HG03558 (cell line): ENCODE measurements around the gene SETD2.

Experiments
- ATAC-seq: cut with Tn5 transposase; IDR thresholded peaks from one replicate; pipeline ENCODE4 v1.9.1; 2021; ENCODE audit warnings: moderate number of reproducible peaks; ENCODE audit not compliant: unreplicated experiment; ENCODE audit errors: extremely low read depth

Gene SETD2

DNA sequence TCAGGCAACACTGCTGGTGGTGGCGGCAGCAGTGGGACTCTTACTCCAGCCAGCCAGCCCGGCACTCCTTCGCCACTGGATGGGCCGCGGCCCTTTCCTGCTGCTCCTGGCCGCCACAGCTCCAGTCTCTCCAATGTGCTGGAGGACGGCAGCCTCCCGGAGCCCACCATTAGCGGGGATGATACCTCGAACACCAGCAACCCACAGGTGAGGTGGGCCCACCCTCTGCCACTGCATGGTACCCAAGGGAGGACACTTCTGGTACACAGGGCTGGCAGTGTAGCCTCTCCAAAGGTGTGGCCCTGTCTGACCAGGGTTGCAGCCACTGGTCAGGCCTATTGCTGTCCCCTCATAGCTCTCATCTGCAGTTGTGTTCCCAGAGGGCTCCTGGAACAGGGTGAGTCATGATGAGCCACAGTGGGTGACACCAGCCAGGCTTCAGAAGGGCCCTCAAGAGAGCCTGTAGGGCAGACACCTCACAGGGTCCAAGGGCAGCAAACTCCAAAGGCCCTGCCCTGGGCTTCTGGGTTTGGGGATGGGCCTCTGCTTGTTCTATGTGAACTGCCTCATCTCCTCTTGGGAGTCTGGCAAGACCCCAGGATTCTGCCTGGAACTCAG is 163.6 kb downstream of the SETD2 start:
- ATAC-seq = no peak

GRCh38 chr3:46999516-47000197 is 164.3 kb downstream of the SETD2 start:
- no peak for ATAC-seq

DNA sequence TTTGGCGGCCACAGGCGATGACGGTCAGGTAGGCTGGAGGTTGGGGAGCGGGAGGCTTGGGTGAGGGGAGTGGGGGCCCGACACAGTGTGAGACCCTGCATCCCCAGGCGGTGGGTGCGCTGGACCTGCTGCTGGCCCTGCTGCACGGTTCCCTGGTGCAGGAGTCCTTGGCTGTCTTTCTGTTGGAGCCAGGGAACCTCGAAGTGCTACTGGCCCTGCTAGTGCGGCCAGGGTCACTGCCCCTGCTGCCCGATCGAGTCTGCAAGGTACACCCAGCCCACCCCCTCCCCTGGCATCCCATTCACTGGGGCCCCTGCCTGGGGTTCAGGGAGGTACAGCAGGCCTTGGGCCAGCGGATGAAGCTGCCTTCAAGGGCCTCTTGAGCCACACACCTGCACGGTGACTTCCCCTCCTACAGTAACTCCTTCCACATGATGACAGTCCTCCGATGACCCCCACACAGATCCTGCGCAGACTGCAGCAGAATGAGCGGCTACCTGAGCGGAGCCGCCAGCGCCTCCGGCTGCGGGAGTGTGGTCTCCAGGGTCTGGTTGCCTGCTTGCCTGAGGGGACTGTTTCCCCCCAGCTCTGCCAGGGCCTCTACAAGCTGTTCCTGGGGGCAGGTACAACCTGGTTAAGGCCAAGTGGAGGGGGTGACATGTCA is 164.9 kb downstream of the SETD2 start:
- no peak for ATAC-seq

DNA sequence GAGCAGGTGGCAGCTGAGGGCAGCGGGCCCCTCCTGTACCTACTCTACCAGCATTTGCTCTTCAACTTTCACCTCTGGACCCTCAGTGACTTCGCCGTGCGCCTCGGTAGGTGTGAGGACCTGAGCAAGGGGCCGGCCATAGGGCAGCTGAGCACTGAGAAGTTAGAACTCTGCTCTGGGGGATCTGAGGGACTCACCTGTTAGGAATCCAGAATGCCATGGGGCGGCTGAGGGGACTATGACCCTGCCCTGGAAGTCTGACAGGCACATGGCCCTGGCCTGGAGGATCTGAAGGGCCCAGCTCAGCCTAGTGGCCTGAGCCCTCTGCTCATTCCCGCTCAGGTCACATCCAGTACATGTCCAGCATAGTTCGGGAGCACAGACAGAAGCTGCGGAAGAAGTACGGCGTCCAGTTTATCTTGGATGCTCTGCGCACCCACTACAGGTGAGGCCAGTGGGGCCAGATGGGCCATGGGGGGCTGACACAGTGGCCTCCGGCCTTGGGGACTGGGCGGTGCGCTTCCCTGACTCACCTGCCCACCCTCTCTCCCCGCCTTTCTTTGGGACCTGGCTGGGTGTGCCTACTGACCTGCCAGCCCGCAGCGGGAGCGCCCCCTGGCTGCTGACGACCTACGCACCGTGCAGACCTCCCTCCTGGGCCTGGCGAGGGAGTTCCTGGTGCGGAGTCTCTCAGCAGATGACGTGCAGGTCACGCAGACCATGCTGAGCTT is 165.6 kb downstream of the SETD2 start:
- no peak for ATAC-seq

DNA sequence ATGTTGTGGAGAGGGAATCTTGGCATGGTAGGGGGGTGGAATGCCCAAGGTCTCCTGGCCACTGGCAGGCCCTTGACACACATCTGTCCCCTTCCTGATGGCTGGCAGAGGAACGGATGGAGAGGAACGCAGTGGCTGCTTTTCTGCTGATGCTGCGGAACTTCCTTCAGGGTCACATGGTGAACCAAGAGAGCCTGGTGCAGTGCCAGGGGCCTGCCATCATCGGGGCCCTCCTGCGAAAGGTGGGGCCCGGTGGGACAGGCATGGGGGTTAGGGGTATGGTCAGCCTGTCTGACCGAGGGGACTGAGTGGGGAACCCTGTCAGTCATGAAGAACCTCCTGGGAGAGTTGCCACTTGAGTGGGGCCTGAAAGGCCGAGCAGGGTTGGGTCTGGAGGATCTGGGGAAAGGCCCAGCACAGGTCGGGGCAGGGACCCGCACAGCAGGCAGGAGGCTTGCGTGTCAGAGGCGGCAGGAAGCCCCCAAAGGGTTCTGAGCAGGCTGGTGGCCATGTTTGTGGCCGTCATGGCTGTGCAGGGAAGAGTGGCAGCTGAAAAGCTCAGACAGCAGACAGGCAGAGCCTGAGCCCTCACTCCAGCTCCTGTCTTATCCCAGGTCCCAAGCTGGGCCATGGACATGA is 166.3 kb downstream of the SETD2 start:
- no peak for ATAC-seq

DNA sequence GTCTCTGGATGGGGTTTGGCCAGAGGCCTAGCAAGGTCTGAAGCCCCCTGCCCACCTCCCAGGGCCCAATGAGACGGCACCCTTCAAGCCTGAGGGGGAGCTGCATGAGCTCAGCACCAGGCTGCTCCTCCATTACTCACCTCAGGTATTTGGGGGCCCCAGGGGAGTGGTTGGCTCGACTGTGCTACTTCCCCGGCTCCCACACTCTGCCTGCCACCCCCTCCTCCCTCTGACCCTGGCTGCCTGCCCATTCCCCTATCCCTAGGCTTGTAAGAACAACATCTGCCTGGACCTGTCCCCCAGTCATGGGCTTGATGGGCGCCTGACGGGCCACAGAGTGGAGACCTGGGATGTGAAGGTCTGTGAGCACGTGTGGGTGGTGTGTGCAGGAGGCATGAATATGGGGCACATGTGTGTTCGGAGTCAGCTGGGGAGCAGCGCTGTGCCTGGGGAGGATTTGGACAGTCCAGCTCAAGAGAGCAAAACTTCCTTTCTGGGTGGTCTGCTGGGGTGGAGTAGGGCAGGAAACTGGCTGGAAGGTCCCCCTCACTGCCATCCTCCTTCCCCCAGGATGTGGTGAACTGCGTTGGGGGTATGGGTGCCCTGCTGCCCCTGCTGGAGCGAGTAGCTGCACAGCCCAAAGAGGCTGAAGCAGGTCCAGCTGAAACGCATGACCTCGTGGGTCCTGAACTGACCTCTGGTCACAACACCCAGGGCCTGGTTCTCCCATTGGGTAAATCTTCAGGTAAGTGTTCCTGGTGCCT is 167.0 kb downstream of the SETD2 start:
- ATAC-seq = no peak

- ATAC-seq = no peak
Measured at GRCh38 chr3:46995901-46996562, 167.9 kb downstream of the SETD2 start.

DNA sequence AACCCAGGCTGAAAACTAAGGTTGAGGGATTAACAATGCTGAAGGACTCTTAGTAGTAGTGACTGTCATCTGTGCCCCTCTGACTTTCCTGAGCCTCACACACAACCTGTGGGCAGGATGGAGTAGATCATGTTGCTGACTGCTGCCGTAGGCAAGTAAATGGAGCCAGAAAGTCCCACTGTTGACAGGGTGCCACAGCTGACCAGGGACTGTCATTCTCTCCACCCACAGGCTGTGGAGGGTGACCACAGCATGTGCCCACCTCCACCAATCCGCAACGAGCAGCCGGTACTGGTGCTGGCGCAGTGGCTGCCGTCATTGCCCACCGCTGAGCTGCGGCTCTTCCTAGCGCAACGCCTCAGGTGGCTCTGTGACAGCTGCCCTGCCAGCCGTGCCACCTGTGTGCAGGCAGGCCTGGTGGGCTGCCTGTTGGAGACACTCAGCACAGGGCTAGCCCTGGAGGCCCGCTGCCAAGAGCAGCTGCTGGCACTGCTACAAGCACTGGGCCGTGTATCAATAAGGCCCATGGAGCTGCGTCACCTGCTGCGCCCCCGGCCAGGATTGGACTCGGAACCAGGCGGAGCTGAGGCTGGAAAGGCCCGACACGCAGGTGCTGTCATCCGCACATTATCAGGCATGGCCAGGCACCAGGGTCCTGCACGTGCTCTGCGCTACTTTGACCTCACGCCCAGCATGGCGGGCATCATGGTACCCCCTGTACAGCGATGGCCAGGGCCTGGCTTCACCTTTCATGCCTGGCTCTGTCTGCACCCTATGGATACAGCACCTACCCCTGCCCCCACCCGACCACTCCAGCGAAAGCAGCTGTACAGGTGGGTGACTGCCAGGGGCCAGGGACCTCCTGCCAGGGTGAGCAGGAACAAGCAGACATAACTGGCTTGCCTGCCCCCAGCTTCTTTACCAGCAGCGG is 168.8 kb downstream of the SETD2 start:
- no peak for ATAC-seq

DNA sequence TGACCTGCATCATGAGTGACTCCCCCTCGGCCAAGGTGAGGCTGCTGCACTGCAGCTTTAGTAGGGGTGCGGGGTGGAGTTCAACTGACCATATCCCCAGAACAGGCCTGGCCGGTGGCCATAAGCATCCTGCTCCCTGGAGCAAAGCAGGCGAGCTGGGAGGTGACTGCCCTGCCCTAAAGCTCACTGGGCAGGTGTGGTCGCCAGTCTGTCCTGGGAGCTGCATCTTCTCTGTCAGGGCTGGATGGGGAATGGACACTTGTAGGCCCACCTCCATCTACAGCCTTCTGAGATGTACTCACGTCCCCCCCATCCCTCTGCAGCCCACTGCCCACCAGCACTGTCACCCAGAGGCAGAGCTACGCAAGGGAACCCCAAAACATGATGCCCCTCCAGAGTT is 169.9 kb downstream of the SETD2 start:
- ATAC-seq = no peak

- ATAC-seq = no peak
Measured at GRCh38 chr3:46993292-46993691, 170.6 kb downstream of the SETD2 start.

GRCh38 chr3:46992231-46992630 is 171.7 kb downstream of the SETD2 start:
- ATAC-seq = no peak

- ATAC-seq = no peak
Measured at GRCh38 chr3:46991406-46992165, 172.3 kb downstream of the SETD2 start.

GRCh38 chr3:46990573-46991374 is 173.1 kb downstream of the SETD2 start:
- ATAC-seq = no peak

DNA sequence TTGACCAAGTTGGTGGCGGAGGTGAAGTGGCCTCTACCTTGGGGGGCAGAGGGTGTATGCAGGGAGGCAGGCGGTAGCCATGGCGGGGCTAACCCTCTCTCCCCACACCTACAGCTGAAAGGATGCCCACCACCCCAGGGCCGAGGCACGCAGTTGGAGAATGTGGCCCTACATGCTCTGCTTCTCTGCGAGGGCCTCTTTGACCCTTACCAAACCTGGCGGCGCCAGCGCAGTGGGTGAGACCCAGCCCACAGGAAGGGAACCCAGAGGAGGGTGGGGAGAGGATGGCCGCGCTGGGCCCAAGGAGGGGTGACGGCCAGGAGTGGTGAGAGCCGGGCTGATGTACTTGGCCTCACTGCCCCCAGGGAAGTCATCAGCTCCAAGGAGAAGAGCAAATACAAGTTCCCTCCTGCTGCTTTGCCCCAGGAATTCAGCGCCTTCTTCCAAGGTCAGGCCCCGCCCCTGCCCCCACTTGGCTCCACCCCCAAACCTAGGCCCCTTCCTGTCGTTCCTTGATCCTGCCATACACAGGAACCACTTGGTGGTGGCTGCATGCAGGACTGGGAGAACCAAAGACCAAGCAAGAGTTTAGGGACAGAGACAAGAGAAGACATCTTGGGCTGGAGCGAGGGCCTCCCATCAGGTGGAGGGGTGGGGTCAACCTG is 174.6 kb downstream of the SETD2 start:
- ATAC-seq = no peak

DNA sequence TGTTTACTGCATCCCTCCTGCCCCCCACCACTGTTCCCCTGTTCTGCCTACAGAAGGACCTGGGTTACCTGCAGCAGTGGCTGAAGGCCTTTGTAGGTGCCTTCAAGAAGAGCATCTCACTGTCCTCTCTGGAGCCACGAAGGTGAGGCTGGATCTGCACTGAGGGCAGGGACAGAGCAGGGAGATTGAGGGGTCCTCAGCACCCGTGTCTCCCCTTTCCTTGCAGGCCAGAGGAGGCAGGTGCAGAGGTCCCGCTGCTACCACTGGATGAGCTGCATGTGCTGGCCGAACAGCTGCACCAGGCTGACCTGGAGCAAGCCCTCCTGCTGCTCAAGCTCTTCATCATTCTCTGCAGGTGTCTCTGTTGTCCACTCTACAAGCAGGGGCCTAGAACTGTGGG is 175.3 kb downstream of the SETD2 start:
- no peak for ATAC-seq

DNA sequence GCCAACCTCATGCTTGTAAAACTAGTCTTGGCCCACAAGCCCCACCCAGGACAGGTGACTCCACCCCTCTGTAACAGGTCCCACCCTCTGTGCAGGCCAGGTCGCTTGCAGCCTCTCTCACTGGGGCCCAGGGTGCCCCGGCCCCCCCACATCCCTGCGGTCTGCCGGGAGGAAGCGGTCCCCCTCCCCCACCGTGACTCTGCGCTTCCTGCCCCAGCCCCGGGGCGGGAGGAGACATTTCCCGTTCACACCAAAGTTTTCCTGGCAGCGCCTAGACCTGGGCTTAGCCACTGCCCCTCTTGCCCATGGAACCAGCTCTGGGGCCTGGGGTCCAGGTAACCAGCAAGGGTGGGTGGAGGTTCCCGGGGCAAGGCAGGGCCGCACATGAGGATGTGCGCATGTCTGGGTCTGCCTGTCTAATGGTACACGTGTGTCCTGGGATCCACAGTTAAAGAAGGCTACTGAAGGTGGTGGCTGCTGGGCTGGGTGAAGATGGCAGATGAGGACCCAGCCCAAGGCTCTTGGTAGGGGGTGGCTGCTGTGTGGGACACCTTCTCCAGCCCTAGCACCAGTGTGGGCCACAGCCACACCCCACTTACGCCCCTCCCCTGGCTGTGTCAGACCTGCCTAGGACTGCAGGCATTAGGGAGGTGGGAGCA is 176.0 kb downstream of the SETD2 start:
- no peak for ATAC-seq
